ENCODE data around the gene BBS5.
"Not testable (repeated sequence)": the region's sequence is repeated elsewhere in the genome, so short reads cannot be mapped to it uniquely, and the experiment has no call there.

Gene BBS5

DNA sequence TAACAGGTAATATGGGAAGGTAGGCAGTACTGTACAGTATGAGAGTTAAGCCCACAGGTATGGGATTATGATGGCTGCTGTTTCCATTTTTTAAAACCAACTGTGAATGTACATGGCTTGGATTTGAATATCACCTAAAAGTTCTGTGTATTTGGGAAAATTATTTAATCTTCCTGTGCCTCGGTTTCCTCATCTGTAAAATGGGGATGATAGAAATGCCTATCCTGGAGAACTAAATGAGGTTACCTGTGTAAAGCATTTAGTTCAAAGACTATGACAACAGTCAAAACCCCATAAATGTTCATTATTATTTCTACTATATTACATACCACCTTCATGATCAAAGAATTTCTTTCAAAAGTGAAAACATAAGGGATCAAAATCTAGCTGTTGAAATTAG, 33.8 kb downstream of the BBS5 start:
- H3K27ac ChIP-seq, result no peak overlapping the region
- H3K9me3 ChIP-seq (ENCODE audit: severe bottlenecking), result no peaks in the 10 kb centered on the region
- H3K27me3 ChIP-seq (ENCODE audit: insufficient read depth, low read depth, severe bottlenecking), result no peaks in the 10 kb centered on the region
- TF ChIP-seq, protein P1, sequence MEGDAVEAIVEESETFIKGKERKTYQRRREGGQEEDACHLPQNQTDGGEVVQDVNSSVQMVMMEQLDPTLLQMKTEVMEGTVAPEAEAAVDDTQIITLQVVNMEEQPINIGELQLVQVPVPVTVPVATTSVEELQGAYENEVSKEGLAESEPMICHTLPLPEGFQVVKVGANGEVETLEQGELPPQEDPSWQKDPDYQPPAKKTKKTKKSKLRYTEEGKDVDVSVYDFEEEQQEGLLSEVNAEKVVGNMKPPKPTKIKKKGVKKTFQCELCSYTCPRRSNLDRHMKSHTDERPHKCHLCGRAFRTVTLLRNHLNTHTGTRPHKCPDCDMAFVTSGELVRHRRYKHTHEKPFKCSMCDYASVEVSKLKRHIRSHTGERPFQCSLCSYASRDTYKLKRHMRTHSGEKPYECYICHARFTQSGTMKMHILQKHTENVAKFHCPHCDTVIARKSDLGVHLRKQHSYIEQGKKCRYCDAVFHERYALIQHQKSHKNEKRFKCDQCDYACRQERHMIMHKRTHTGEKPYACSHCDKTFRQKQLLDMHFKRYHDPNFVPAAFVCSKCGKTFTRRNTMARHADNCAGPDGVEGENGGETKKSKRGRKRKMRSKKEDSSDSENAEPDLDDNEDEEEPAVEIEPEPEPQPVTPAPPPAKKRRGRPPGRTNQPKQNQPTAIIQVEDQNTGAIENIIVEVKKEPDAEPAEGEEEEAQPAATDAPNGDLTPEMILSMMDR (IDR thresholded peaks at IDR 0.05; ENCODE audit: low read depth, low read length), result no peak
- no peak overlapping the region for H3K4me3 ChIP-seq (ENCODE audit: low read depth, low read length)
- H3K36me3 ChIP-seq, result no peaks in the 10 kb centered on the region
- DNase-seq, result no peak

DNA sequence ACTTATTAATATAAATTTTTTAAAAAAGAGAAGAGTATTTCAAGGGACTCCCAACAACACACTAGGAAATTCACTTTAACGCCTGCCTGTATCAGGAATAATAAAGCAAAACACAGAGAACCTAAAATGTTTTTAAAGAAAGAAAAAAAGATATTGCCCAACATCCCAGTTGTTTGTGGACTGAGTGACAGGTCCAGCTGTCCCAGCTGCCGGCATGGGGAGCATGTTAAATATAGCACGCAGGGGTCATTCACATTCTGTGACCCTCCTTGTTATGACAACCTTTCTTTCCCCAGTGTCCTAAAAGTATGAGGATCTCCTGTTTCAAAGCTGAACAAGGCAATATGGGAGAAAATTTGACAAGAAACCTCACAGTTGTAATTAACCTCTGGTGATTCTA, 34.6 kb downstream of the BBS5 start:
- TF ChIP-seq, protein P1 (IDR thresholded peaks at IDR 0.05; ENCODE audit: low read depth, low read length), result no peak
- H3K4me3 ChIP-seq (ENCODE audit: low read depth, low read length), result no peak overlapping the region
- H3K27me3 ChIP-seq (ENCODE audit: insufficient read depth, low read depth, severe bottlenecking), result no peaks in the 10 kb centered on the region
- H3K27ac ChIP-seq, result no peak overlapping the region
- H3K9me3 ChIP-seq (ENCODE audit: severe bottlenecking), result no peaks in the 10 kb centered on the region
- no peaks in the 10 kb centered on the region for H3K36me3 ChIP-seq
- no peak for DNase-seq

DNA sequence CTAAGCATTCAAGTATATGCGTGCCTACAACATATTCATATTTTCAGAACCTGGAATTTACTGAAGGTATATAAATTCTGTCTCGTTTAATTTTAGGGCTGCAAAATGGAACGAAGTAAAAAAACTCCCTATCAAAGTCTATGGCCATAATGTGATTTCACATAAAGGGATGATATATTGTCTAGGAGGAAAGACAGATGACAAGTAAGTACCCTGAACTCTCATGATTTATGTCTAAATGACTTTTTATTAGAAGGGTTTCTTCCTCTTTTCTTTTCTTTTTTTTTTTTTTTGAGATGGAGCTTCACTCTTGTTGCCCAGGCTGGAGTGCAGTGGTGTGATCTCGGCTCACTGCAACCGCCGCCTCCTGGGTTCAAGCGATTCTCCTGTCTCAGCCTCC, 35.5 kb downstream of the BBS5 start:
- not testable (repeated sequence) for H3K27ac ChIP-seq; DNase-seq; H3K27me3 ChIP-seq (ENCODE audit: insufficient read depth, low read depth, severe bottlenecking); H3K4me3 ChIP-seq (ENCODE audit: low read depth, low read length); H3K9me3 ChIP-seq (ENCODE audit: severe bottlenecking); H3K36me3 ChIP-seq

DNA sequence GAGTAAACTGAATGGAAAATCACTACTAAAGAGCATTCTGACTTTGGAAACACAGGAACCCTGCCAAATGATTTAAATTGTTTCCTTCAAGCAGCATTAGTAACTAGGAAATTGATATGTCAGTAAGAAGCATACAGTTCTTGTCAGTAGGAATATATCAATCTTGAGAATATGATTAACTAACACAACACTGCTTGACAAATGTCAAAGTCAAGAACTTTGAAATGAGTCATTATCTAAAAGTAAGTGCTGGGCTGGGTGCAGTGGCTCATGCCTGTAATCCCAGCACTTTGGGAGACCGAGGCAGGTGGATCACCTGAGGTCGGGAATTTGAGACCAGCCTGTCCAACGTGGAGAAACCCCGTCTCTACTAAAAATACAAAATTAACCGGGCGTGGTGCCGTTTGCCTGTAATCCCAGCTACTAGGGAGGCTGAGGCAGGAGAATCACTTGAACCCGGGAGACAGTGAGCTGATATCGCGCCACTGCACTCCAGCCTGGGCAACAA, 37.2 kb downstream of the BBS5 start:
- not testable (repeated sequence) for H3K27ac ChIP-seq; H3K4me3 ChIP-seq (ENCODE audit: low read depth, low read length); H3K27me3 ChIP-seq (ENCODE audit: insufficient read depth, low read depth, severe bottlenecking); H3K36me3 ChIP-seq; DNase-seq; H3K9me3 ChIP-seq (ENCODE audit: severe bottlenecking)

DNA sequence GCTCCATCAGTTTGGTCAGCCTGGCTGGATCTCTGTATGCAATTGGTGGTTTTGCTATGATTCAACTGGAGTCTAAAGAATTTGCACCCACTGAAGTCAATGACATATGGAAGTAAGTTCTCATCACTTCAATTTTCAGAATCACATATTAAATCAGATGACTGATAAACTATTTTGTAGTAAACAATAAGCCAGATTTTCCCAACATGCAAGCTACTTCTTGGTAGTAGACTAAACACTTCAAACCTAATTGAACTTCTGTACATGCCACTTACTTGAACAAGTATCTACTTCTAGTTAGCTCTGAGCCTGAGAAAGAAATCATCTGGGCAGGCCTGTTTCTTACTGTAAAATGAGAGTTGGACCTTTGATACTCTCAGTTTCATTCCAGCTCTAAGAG, 41.6 kb downstream of the BBS5 start:
- Histone ChIP-seq H3K9me3 (ENCODE audit: severe bottlenecking) (no peaks in the 10 kb centered on the region), H3K36me3 (peaks cover 1% of the 10 kb centered on the region; the same call in 1 of the 2 replicates), H3K27ac (no peak overlapping the region), H3K4me3 (ENCODE audit: low read depth, low read length) (no peak overlapping the region), H3K27me3 (ENCODE audit: insufficient read depth, low read depth, severe bottlenecking) (no peaks in the 10 kb centered on the region)
- no peak for DNase-seq
- TF ChIP-seq, protein P1 (IDR thresholded peaks at IDR 0.05; ENCODE audit: low read depth, low read length), result no peak

DNA sequence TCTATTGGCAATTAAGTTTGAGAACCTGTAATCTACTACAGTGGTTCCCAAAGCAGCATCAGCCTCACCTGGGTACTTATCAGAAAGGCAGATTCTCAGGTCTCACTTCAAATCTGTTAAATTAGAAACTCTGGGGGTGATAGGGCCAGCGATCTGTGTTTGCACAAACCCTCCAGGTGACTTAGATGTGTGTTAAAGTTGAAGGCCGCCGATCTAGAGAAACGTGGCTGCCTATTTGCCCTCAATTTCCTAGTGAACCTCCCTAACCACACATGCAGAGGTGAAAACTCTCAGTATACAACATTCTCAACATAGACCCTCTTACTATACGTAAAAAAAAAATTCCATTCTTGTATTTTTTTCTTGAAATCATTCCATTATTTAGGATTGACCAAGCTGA, 44.4 kb downstream of the BBS5 start:
- Histone ChIP-seq H3K36me3 (peaks cover 7% of the 10 kb centered on the region), H3K27ac (no peak overlapping the region), H3K4me3 (ENCODE audit: low read depth, low read length) (no peak overlapping the region), H3K27me3 (ENCODE audit: insufficient read depth, low read depth, severe bottlenecking) (no peaks in the 10 kb centered on the region), H3K9me3 (ENCODE audit: severe bottlenecking) (no peaks in the 10 kb centered on the region)
- TF ChIP-seq, protein P1 (IDR thresholded peaks at IDR 0.05; ENCODE audit: low read depth, low read length), result no peak
- no peak for DNase-seq

DNA sequence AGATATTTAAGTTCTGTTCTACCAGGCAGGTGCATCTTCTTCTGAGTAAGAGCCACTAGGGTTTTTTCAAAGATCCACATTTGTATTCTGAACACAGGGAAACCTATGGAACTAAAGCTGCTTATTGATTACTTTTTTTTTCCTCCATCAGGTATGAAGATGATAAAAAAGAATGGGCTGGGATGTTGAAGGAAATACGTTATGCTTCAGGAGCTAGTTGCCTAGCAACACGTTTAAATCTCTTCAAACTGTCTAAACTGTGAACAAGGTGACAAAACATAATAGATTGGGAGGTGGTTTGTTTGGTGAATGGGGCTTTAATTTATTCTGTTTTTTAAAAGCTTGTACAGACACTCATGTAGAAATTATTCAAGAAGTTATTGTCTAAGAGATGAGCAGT, 46.1 kb downstream of the BBS5 start:
- H3K27me3 ChIP-seq (ENCODE audit: insufficient read depth, low read depth, severe bottlenecking), result no peaks in the 10 kb centered on the region
- peaks cover 20% of the 10 kb centered on the region for H3K36me3 ChIP-seq
- H3K9me3 ChIP-seq (ENCODE audit: severe bottlenecking), result no peaks in the 10 kb centered on the region
- TF ChIP-seq, protein P1 (IDR thresholded peaks at IDR 0.05; ENCODE audit: low read depth, low read length), result no peak
- H3K27ac ChIP-seq, result no peak overlapping the region
- DNase-seq, result no peak
- no peak overlapping the region for H3K4me3 ChIP-seq (ENCODE audit: low read depth, low read length)
